ENCODE measurements around the gene NBAS. TPM values are rescaled to one million over a fixed set of nuclear protein-coding genes. Genes with fewer than 3 reads are reported as not detected.

Gene NBAS
- polyA plus RNA-seq, 1 of the 3 experiments (the other 2 are of a cell fraction), result 12.0 TPM

DNA sequence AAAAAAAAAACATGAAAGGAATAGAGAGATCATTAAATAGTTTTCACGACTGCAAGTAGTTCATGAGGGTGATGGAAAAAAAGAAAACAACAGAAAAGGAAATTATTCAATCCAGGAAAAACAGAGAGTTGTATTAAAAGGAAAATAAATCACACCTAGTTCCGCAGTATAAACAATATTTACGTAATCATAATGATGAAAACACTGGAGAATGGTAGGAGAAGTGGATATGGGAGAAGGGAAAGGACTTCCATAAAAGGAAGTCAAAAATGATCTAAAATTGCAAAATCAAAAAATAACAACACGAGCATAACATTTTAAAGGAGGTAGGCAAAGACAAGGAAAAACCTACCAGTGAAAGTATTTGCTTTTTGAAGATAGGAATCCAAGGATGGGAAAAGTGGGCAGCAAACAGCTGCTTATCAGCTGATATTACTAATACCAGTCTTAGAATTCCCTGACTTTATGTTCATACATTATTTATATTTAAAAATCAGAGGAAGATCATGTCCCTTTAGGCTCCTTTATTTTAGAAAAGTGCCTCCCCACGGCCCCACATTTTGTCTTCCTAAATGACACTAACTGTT is 160.8 kb downstream of the NBAS start:
- ChIA-PET POLR2A (no interaction called here), CTCF (interaction anchor here (1.0 kb wide), 1 partner anchor 11 kb away, joined by 3 read pairs; no protein-coding TSS in a partner anchor)

More for the DNA sequence above, 160.8 kb downstream of the NBAS start:
- 92% methylated on average over 5 of the region's 5 CpGs for WGBS (ENCODE audit: low lambda C conversion rate)
- Histone ChIP-seq H3K9ac (no peak overlapping the region), H4K20me1 (ENCODE audit: insufficient read depth) (no peaks in the 10 kb centered on the region), H3K27ac (ENCODE audit: low read depth in 2 of 2, low read length in 1 of 2) (no peak overlapping the region), H3K36me3 (replicated peaks in 1 of 2; ENCODE audit: control insufficient read depth in 1 of 2, insufficient read depth in 2 of 2, low read length in 1 of 2) (peaks cover 23 to 35% of the 10 kb centered on the region in 2 experiments), H3K9me3 (no peaks in the 10 kb centered on the region), H3K4me3 (ENCODE audit: low read depth in 2 of 2, low read length in 1 of 2) (no peak overlapping the region), H3K9me2 (no peaks in the 10 kb centered on the region), H3K27me3 (ENCODE audit: insufficient read depth) (no peaks in the 10 kb centered on the region), H2AFZ (ENCODE audit: low read depth) (no peak overlapping the region), H3K4me2 (no peak overlapping the region), H3K4me1 (ENCODE audit: control insufficient read depth in 1 of 2, insufficient read depth in 2 of 2, low read depth in 1 of 2, low read length in 1 of 2) (no peaks in the 10 kb centered on the region), H3F3A (replicated peaks; ENCODE audit: insufficient read depth) (no peaks in the 10 kb centered on the region), H3K79me2 (ENCODE audit: insufficient read depth) (no peaks in the 10 kb centered on the region)
- TF ChIP-seq, protein P1, sequence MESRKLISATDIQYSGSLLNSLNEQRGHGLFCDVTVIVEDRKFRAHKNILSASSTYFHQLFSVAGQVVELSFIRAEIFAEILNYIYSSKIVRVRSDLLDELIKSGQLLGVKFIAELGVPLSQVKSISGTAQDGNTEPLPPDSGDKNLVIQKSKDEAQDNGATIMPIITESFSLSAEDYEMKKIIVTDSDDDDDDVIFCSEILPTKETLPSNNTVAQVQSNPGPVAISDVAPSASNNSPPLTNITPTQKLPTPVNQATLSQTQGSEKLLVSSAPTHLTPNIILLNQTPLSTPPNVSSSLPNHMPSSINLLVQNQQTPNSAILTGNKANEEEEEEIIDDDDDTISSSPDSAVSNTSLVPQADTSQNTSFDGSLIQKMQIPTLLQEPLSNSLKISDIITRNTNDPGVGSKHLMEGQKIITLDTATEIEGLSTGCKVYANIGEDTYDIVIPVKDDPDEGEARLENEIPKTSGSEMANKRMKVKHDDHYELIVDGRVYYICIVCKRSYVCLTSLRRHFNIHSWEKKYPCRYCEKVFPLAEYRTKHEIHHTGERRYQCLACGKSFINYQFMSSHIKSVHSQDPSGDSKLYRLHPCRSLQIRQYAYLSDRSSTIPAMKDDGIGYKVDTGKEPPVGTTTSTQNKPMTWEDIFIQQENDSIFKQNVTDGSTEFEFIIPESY (IDR thresholded peaks at IDR 0.05; ENCODE audit: borderline replicate concordance, low read depth), result no peak
- TF ChIP-seq ELF1 (IDR thresholded peaks at IDR 0.05), result no peak
- TF ChIP-seq MXI1 (IDR thresholded peaks at IDR 0.05; ENCODE audit: low read depth, low read length), result no peak
- TF ChIP-seq, protein P2, sequence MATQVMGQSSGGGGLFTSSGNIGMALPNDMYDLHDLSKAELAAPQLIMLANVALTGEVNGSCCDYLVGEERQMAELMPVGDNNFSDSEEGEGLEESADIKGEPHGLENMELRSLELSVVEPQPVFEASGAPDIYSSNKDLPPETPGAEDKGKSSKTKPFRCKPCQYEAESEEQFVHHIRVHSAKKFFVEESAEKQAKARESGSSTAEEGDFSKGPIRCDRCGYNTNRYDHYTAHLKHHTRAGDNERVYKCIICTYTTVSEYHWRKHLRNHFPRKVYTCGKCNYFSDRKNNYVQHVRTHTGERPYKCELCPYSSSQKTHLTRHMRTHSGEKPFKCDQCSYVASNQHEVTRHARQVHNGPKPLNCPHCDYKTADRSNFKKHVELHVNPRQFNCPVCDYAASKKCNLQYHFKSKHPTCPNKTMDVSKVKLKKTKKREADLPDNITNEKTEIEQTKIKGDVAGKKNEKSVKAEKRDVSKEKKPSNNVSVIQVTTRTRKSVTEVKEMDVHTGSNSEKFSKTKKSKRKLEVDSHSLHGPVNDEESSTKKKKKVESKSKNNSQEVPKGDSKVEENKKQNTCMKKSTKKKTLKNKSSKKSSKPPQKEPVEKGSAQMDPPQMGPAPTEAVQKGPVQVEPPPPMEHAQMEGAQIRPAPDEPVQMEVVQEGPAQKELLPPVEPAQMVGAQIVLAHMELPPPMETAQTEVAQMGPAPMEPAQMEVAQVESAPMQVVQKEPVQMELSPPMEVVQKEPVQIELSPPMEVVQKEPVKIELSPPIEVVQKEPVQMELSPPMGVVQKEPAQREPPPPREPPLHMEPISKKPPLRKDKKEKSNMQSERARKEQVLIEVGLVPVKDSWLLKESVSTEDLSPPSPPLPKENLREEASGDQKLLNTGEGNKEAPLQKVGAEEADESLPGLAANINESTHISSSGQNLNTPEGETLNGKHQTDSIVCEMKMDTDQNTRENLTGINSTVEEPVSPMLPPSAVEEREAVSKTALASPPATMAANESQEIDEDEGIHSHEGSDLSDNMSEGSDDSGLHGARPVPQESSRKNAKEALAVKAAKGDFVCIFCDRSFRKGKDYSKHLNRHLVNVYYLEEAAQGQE (IDR thresholded peaks at IDR 0.05; ENCODE audit: low read depth, low read length), result no peak
- no peak for TF ChIP-seq FOSL2 (IDR thresholded peaks at IDR 0.05; ENCODE audit: borderline replicate concordance, low read depth)
- TF ChIP-seq, protein P3, sequence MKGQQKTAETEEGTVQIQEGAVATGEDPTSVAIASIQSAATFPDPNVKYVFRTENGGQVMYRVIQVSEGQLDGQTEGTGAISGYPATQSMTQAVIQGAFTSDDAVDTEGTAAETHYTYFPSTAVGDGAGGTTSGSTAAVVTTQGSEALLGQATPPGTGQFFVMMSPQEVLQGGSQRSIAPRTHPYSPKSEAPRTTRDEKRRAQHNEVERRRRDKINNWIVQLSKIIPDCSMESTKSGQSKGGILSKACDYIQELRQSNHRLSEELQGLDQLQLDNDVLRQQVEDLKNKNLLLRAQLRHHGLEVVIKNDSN (IDR thresholded peaks at IDR 0.05; ENCODE audit: borderline replicate concordance, low read depth), result no peak
- TF ChIP-seq FOXJ3 (CRISPR knock-in tag; IDR thresholded peaks at IDR 0.05), result no peak
- TF ChIP-seq RXRA (IDR thresholded peaks at IDR 0.05; ENCODE audit: borderline replicate concordance, low read depth), result no peak
- TF ChIP-seq NFIC (IDR thresholded peaks at IDR 0.05; ENCODE audit: borderline replicate concordance), result no peak
- TF ChIP-seq FOXM1 (IDR thresholded peaks at IDR 0.05; ENCODE audit: low read depth), result no peak
- TF ChIP-seq, protein P4, sequence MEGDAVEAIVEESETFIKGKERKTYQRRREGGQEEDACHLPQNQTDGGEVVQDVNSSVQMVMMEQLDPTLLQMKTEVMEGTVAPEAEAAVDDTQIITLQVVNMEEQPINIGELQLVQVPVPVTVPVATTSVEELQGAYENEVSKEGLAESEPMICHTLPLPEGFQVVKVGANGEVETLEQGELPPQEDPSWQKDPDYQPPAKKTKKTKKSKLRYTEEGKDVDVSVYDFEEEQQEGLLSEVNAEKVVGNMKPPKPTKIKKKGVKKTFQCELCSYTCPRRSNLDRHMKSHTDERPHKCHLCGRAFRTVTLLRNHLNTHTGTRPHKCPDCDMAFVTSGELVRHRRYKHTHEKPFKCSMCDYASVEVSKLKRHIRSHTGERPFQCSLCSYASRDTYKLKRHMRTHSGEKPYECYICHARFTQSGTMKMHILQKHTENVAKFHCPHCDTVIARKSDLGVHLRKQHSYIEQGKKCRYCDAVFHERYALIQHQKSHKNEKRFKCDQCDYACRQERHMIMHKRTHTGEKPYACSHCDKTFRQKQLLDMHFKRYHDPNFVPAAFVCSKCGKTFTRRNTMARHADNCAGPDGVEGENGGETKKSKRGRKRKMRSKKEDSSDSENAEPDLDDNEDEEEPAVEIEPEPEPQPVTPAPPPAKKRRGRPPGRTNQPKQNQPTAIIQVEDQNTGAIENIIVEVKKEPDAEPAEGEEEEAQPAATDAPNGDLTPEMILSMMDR (IDR thresholded peaks at IDR 0.05), result no peak
- no peak for TF ChIP-seq RAD21 (IDR thresholded peaks at IDR 0.05; ENCODE audit: low read length)
- TF ChIP-seq SIN3A (IDR thresholded peaks at IDR 0.05; ENCODE audit: borderline replicate concordance, low read depth, low read length), result no peak
- TF ChIP-seq EZH2phosphoT487 (IDR thresholded peaks at IDR 0.05; ENCODE audit: borderline replicate concordance, low read depth), result no peak
- no peak for TF ChIP-seq RFX5 (IDR thresholded peaks at IDR 0.05; ENCODE audit: low read length)
- no peak for TF ChIP-seq NRF1 (IDR thresholded peaks at IDR 0.05; ENCODE audit: low read depth, low read length)
- TF ChIP-seq TAF1 (IDR thresholded peaks at IDR 0.05; ENCODE audit: borderline replicate concordance, low read depth, low read length), result no peak
- no peak for TF ChIP-seq TCF12 (IDR thresholded peaks at IDR 0.05)
- DNase-seq, result no peak

Measured in SK-N-SH (cell line).